GM15510 (cell line): ENCODE results near the gene L2HGDH.

ENCODE experiments used
- POLR2A ChIP-seq: IDR thresholded peaks from 3 replicates; pipeline ENCODE4 v1.6.1; 2011; ENCODE audit warnings: borderline replicate concordance; ENCODE audit not compliant: insufficient read length; ENCODE audit errors: extremely low read depth

The L2HGDH gene

GRCh38 chr14:50344116-50344775 lies 32.2 kb upstream of the L2HGDH start:
- TF ChIP-seq POLR2A: no peak

GRCh38 chr14:50343434-50343833 lies 31.4 kb upstream of the L2HGDH start:
- no peak for TF ChIP-seq POLR2A

- no peak for TF ChIP-seq POLR2A
Measured at GRCh38 chr14:50342221-50343078, 30.4 kb upstream of the L2HGDH start.

- TF ChIP-seq POLR2A: no peak
Measured at GRCh38 chr14:50340963-50341362, 28.9 kb upstream of the L2HGDH start.

GRCh38 chr14:50340045-50340444 lies 28.0 kb upstream of the L2HGDH start:
- TF ChIP-seq POLR2A: no peak

- TF ChIP-seq POLR2A: no peak
Measured at GRCh38 chr14:50339178-50339804, 27.3 kb upstream of the L2HGDH start.

GRCh38 chr14:50338587-50338986 lies 26.6 kb upstream of the L2HGDH start:
- no peak for TF ChIP-seq POLR2A

GRCh38 chr14:50335989-50336824 lies 24.2 kb upstream of the L2HGDH start:
- no peak for TF ChIP-seq POLR2A

- no peak for TF ChIP-seq POLR2A
Measured at GRCh38 chr14:50335389-50335788, 23.4 kb upstream of the L2HGDH start.

- TF ChIP-seq POLR2A: no peak
Measured at GRCh38 chr14:50334211-50334610, 22.2 kb upstream of the L2HGDH start.

GRCh38 chr14:50333014-50333509 lies 21.0 kb upstream of the L2HGDH start:
- no peak for TF ChIP-seq POLR2A

GRCh38 chr14:50331596-50331995 lies 19.6 kb upstream of the L2HGDH start:
- TF ChIP-seq POLR2A: no peak

- TF ChIP-seq POLR2A: no peak
Measured at GRCh38 chr14:50321009-50321660, 9.1 kb upstream of the L2HGDH start.

GRCh38 chr14:50320283-50320682 lies 8.3 kb upstream of the L2HGDH start:
- TF ChIP-seq POLR2A: no peak
